ENCODE data around the gene SLC7A9. TPM values are rescaled to one million over a fixed set of nuclear protein-coding genes. Genes with fewer than 3 reads are reported as not detected.

The SLC7A9 gene
- total and polyA plus RNA-seq, 2 of the 13 experiments (the other 11 are each of a cell fraction or from before 2014, with no cell fraction given) = 4.7 to 8.3 TPM

GRCh38 chr19:32908641-32909190, 39.1 kb upstream of the SLC7A9 start:
- ATAC-seq (no peak), FAIRE-seq (no peak), DNase-seq (ENCODE audit: low spot score) (no peak)
- no peaks in the 10 kb centered on the region for H3K9me3 ChIP-seq (ENCODE audit: low read length)
- ChIA-PET CTCF (ENCODE audit: low intra/inter-chr PET ratio, low total read pairs) (no interaction called here), POLR2A (no interaction called here)
- no peaks in the 10 kb centered on the region for H3K4me1 ChIP-seq (ENCODE audit: insufficient read depth, low read length)
- no peak overlapping the region for H3K4me2 ChIP-seq (ENCODE audit: low read depth, low read length)
- H4K20me1 ChIP-seq (ENCODE audit: insufficient read depth, low read length) = no peaks in the 10 kb centered on the region
- in situ Hi-C loops (cut with HindIII; ENCODE audit: extremely low pct_ligation_motif_present, low pct_unique_long_range_greater_than_20kb) (no loop called here), intact Hi-C loops (cut with micrococcal nuclease; ENCODE audit: unreplicated experiment) (no loop called here)
- no peak overlapping the region for H3K9ac ChIP-seq (ENCODE audit: insufficient read depth, low read depth, low read length)
- TF ChIP-seq AKNA (CRISPR knock-in tag; IDR thresholded peaks at IDR 0.05; ENCODE audit: borderline replicate concordance) (no peak), ZFP36 (IDR thresholded peaks at IDR 0.05; ENCODE audit: borderline replicate concordance, low read depth, low read length, partially characterized antibody) (no peak), ZNF703 (CRISPR knock-in tag; IDR thresholded peaks at IDR 0.05; ENCODE audit: borderline replicate concordance) (no peak), SALL2 (CRISPR knock-in tag; IDR thresholded peaks at IDR 0.05) (no peak), ZSCAN9 (CRISPR knock-in tag; IDR thresholded peaks at IDR 0.05; ENCODE audit: borderline replicate concordance) (no peak), SYNCRIP (IDR thresholded peaks at IDR 0.05; ENCODE audit: insufficient read depth, low read depth, low read length) (no peak), ZNF639 (CRISPR knock-in tag; conservative IDR thresholded peaks at IDR 0.05) (no peak), ATF7-NPFF (CRISPR knock-in tag; IDR thresholded peaks at IDR 0.05; ENCODE audit: low read depth) (no peak)
- 89% methylated on average over 7 of the region's 7 CpGs for WGBS (ENCODE audit: low lambda C conversion rate)
- H2AFZ ChIP-seq (ENCODE audit: low read length) = no peak overlapping the region
- H3K79me2 ChIP-seq (ENCODE audit: insufficient read depth, low read length) = no peaks in the 10 kb centered on the region
- H3K27ac ChIP-seq (ENCODE audit: extremely low read length, insufficient read depth, low read length) = no peak overlapping the region
- H3K4me3 ChIP-seq (replicated peaks in 1 of 3; ENCODE audit: insufficient read depth in 1 of 3, low read depth in 2 of 3, low read length in 3 of 3) = no peak overlapping the region
- BruUV-seq (replicated peaks) = no TSS peak
- peaks cover 0 to 1% of the 10 kb centered on the region in 2 experiments; a peak in 1 of 5 replicates for H3K36me3 ChIP-seq (replicated peaks in 1 of 2; ENCODE audit: control insufficient read depth in 1 of 2, insufficient read depth in 2 of 2, low read length in 2 of 2)
- no peaks in the 10 kb centered on the region for H3K27me3 ChIP-seq (ENCODE audit: control insufficient read depth in 1 of 2, insufficient read depth in 2 of 2, low read length in 2 of 2)
